Heart left ventricle (tissue), 13 donors: Measurements from ENCODE around the gene RIC8B.

Source experiments
- POLR2A ChIP-seq, 2 donors: fragments of 450-650 bp; IDR thresholded peaks; one replicate each; pipeline ENCODE4 v1.6.1; 2017; ENCODE audit warnings: antibody characterized with exemption in 2 of 2, mild to moderate bottlenecking in 2 of 2, moderate library complexity in 2 of 2
- TF ChIP-seq, protein P1 (sequence below), 12 donors: fragments of 200-600 bp; sonication (generic) in 4 of 12; IDR thresholded peaks; one replicate each; pipeline versions ENCODE4 v1.5.0 to v1.8.0; 2018 to 2022; ENCODE audit warnings: antibody characterized with exemption in 12 of 12, mild to moderate bottlenecking in 5 of 12
- donor health status: ischemic (EF 13 %, LVEDD 7.1; RV severe dilation, severe dysfunction).
- donor health status: DM: no; HTN: yes; CAD: no.
- donor health status: DM: no; HTN: no; CAD: no.
- donor health status: ischemic (EF 25% LVEDD 6.9; RV normal size, moderate dysfunction).
- donor health status: ischemic (EF 25% LVEDD 5.7; RV mildly dilated, moderate dysfunction).
- donor health status: ischemic (EF 35%, LVEDD 5.7; RV mildly dilated, moderate dysfunction).
- donor health status: nonischemic (EF 11% LVEDD 7.7; RV severe dilation, severe dysfunction).
- donor health status: DM: yes; HTN: yes; CAD: no.
- donor health status: PGD.
- donor health status: ischemic (EF 29% LVEDD 5.4; RV normal size, mild dysfunction).
- donor health status: nonischemic (EF 23%, LVEDD 6.1; RV moderate dilation, normal function).

DNA sequence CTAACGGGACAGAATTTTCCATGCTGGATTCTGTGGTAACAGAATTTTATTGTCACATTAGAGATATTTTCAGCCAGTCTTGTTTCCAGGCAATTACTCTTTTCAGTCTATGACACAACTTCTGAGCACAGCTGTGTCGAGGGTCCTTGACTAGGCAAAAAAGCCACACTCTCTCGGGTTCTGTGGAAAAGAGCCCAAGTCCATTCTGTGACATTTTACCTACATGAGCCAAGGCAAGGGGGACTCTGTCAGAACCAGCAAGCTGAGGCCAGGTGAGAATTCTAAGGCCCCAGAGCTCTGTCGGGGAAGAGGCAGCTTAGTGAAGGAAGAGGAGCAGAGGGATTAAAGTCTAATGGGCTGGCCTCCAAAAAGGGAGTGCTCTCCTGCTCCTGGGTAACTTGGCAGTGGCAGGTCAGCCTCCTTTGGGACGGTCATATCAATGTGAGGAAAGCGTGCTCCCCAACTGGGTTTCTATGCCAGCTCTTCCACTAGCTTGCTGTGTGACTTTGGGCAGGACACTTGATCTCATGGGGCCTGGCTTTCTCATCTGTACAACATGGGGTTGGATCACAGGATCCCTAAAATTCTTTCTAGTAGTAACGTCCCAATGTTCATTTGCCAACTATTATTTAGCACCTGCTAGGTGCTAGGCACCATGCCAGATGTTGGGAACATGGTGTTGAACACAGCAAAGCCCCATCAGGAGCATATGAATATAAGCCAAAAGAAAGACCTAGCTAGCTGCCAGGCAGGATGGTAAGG lies 16.0 kb upstream of the RIC8B start:
- TF ChIP-seq POLR2A (IDR thresholded peaks at IDR 0.05): no peak
- TF ChIP-seq, protein P1, sequence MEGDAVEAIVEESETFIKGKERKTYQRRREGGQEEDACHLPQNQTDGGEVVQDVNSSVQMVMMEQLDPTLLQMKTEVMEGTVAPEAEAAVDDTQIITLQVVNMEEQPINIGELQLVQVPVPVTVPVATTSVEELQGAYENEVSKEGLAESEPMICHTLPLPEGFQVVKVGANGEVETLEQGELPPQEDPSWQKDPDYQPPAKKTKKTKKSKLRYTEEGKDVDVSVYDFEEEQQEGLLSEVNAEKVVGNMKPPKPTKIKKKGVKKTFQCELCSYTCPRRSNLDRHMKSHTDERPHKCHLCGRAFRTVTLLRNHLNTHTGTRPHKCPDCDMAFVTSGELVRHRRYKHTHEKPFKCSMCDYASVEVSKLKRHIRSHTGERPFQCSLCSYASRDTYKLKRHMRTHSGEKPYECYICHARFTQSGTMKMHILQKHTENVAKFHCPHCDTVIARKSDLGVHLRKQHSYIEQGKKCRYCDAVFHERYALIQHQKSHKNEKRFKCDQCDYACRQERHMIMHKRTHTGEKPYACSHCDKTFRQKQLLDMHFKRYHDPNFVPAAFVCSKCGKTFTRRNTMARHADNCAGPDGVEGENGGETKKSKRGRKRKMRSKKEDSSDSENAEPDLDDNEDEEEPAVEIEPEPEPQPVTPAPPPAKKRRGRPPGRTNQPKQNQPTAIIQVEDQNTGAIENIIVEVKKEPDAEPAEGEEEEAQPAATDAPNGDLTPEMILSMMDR (IDR thresholded peaks at IDR 0.05): no peak
